Measurements from ENCODE around the gene OSBPL6. TPM values are rescaled to one million over a fixed set of nuclear protein-coding genes. Genes with fewer than 3 reads are reported as not detected.

OSBPL6 gene
- total and polyA plus RNA-seq, 3 experiments from 2014 or later, result 0.33 to 1.6 (median 1.2) TPM

DNA sequence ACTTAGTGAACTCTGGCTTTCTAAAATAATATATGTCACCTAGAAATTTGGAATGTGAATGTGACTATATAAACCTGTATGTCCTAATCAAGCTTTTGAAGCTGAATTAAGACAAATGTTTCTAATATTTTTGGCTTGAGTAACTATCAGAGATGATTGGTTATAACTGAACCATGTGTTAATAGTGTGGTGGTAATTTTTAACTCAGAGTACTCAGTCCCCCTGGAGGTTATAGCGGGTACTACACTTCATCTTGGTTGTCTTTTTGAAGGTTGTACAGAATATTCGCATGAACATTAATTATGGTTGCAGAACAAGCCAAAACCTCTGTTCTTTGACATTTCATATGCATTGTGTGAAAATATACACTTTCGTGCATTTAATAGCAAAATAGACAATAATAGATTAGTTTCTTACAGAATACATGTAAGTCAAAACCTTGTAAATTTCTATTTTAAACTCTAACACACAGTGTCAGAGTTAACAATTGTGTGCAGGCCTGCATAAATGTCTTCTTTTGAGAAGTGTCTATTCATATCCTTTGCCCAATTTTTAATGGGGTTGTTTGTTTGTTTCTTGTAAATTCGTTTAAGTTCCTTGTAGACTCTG is 86.0 kb downstream of the OSBPL6 start:
- Mint-ChIP-seq H3K9me3 (no peaks in the 10 kb centered on the region), H3K27ac (no peak overlapping the region), H3K36me3 (no peaks in the 10 kb centered on the region), H3K4me3 (no peak overlapping the region), H3K27me3 (peaks cover 9 to 29% of the 10 kb centered on the region in 2 donors), H3K4me1 (no peaks in the 10 kb centered on the region)
- DNase-seq, result peak; percentile 1 to 45 (median 7)
- Histone ChIP-seq H3K27me3 (ENCODE audit: insufficient read depth, low read length, poor library complexity, severe bottlenecking) (no peaks in the 10 kb centered on the region), H3K9me3 (ENCODE audit: low read length) (no peaks in the 10 kb centered on the region), H3K27ac (ENCODE audit: low read depth, low read length) (no peak overlapping the region), H3K4me3 (ENCODE audit: low read length) (no peak overlapping the region), H3K36me3 (ENCODE audit: insufficient read depth, low read length) (no peaks in the 10 kb centered on the region), H3K4me1 (ENCODE audit: insufficient read depth, low read length) (no peaks in the 10 kb centered on the region)
- ChIA-PET POLR2A (no interaction called here), CTCF (interaction anchor here (1.0 kb wide), 1 partner anchor 168 kb away, joined by 3 read pairs; the partner anchor contains the start of gene RBM45)

DNA sequence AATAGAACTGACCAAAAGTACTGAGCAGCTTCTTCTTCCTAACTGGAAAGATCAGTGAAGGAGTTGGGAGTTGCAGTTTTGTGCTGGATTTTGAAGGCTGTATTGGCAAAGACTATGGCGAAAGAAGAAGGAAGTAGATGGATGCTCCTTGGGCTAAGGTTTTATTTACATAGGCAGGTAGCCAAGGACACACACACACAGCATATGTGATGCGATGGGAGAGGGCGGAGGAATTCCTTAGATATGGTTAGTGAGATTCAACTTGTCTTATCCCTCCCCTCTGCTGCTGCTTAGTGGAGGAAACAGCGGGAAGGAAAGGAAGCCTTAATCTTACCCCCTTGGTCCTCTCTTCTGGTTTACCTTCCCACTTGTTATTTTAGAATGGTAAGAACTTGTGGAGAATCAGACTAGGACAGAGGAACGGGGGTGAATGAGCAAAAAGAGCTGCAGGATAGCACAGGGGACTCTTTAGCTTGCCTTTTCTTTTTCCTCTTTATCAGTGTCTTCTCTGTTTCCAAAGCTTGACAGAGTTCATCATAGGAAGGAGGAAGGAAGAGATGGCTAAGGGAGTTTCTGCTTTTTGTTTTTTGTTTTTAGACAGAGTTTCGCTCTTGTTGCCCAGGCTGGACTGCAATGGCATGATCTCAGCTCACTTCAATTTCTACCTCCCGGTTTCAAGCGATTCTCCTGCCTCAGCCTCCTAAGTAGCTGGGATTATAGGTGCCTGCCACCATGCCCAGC is 87.9 kb downstream of the OSBPL6 start:
- no peak overlapping the region for H3K27ac Mint-ChIP-seq
- POLR2A ChIA-PET, result no interaction called here

DNA sequence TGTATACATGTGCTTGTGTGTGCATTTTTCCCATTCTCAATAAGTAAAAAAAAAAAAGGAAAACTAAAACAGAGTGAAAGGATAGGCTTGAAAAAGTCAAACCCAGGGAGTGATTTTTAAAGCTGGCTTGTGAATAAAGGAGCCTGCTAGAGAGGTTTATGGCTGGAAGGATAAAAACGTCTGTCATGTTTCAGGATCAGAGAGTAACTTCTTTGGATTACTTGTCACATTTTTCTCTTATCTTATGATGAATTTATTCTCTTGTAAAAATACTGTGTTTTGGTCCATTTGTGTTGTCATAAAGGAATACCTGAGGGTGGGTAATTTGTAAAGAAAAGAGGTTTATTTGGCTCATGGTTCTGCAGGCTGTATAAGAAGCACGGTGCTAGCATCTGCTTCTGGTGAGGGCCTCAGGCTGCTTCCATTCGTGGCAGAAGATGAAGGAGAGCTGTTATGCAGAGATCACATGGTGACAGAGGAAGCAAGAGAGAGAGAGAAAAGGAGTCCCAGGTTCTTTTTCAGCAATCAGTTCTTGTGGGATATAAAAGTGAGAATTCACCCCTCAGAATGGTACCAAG is 89.1 kb downstream of the OSBPL6 start:
- Histone ChIP-seq H3K27ac (ENCODE audit: low read depth, low read length) (no peak overlapping the region), H3K4me3 (ENCODE audit: low read length) (no peak overlapping the region), H3K36me3 (ENCODE audit: insufficient read depth, low read length) (no peaks in the 10 kb centered on the region), H3K27me3 (ENCODE audit: insufficient read depth, low read length, poor library complexity, severe bottlenecking) (no peaks in the 10 kb centered on the region), H3K4me1 (ENCODE audit: insufficient read depth, low read length) (no peaks in the 10 kb centered on the region), H3K9me3 (ENCODE audit: low read length) (no peaks in the 10 kb centered on the region)
- no peak for DNase-seq
- Mint-ChIP-seq H3K27ac (no peak overlapping the region), H3K36me3 (peaks cover 0 to 2% (median 0%) of the 10 kb centered on the region in 3 donors), H3K4me3 (no peak overlapping the region), H3K27me3 (peaks cover 5 to 29% of the 10 kb centered on the region in 2 donors), H3K4me1 (no peaks in the 10 kb centered on the region), H3K9me3 (no peaks in the 10 kb centered on the region)
- ChIA-PET POLR2A (no interaction called here), CTCF (no interaction called here)

More for the DNA sequence above, 87.9 kb downstream of the OSBPL6 start:
- no peaks in the 10 kb centered on the region for H3K4me1 Mint-ChIP-seq
- H3K27me3 ChIP-seq (ENCODE audit: insufficient read depth, low read length, poor library complexity, severe bottlenecking), result no peaks in the 10 kb centered on the region
- peaks cover 9 to 28% of the 10 kb centered on the region in 2 donors for H3K27me3 Mint-ChIP-seq
- H3K4me3 ChIP-seq (ENCODE audit: low read length), result no peak overlapping the region
- no peak overlapping the region for H3K27ac ChIP-seq (ENCODE audit: low read depth, low read length)
- H3K9me3 ChIP-seq (ENCODE audit: low read length), result no peaks in the 10 kb centered on the region
- no peaks in the 10 kb centered on the region for H3K4me1 ChIP-seq (ENCODE audit: insufficient read depth, low read length)
- no peak for DNase-seq
- no peaks in the 10 kb centered on the region for H3K36me3 Mint-ChIP-seq
- no peaks in the 10 kb centered on the region for H3K36me3 ChIP-seq (ENCODE audit: insufficient read depth, low read length)
- CTCF ChIA-PET, result interaction anchor here (1.5 kb wide), 1 partner anchor 170 kb away, joined by 6 read pairs; the partner anchor contains the start of gene RBM45
- H3K9me3 Mint-ChIP-seq, result no peaks in the 10 kb centered on the region
- H3K4me3 Mint-ChIP-seq, result no peak overlapping the region

DNA sequence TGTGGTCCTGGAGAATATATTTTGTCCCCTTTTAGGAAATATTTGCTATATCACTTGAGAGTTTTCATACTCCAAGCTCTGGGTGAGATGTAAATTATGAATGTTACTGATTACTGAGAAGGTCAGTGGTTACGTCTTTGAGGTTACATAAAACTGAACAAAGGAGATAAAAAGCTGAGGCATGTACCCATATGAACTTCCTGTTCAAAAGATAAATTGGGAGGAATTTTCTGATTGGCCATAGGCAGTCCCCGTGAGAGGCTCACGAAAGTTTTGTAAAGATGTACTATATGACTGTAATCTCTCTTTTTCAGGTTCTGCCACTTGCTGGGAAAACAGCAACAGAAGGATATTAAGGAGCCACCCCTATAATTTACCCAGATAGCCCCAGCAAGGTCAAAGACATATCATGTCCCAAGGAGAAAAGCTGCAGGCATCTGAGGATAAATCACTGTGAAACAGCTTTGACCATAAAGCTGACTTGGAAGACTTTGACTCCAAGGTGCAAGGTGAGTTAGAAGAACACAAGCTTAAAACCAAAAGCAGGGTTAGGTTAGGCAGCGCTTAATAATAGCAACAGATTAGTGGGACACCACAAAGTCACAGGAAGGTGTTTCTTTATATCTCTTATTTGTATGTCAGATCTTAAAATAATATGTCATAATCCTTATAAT is 90.4 kb downstream of the OSBPL6 start:
- POLR2A ChIA-PET, result no interaction called here
- H3K27me3 Mint-ChIP-seq, result peaks cover 0 to 24% of the 10 kb centered on the region in 2 donors
- Histone ChIP-seq H3K27ac (ENCODE audit: low read depth, low read length) (no peak overlapping the region), H3K4me3 (ENCODE audit: low read length) (no peak overlapping the region), H3K27me3 (ENCODE audit: insufficient read depth, low read length, poor library complexity, severe bottlenecking) (no peaks in the 10 kb centered on the region), H3K4me1 (ENCODE audit: insufficient read depth, low read length) (no peaks in the 10 kb centered on the region), H3K9me3 (ENCODE audit: low read length) (no peaks in the 10 kb centered on the region), H3K36me3 (ENCODE audit: insufficient read depth, low read length) (no peaks in the 10 kb centered on the region)
- no peaks in the 10 kb centered on the region for H3K9me3 Mint-ChIP-seq
- no peak overlapping the region for H3K27ac Mint-ChIP-seq
- no peak for DNase-seq
- peaks cover 0 to 2% (median 0%) of the 10 kb centered on the region in 3 donors for H3K36me3 Mint-ChIP-seq
- CTCF ChIA-PET, result no interaction called here
- H3K4me1 Mint-ChIP-seq, result no peaks in the 10 kb centered on the region
- H3K4me3 Mint-ChIP-seq, result no peak overlapping the region

DNA sequence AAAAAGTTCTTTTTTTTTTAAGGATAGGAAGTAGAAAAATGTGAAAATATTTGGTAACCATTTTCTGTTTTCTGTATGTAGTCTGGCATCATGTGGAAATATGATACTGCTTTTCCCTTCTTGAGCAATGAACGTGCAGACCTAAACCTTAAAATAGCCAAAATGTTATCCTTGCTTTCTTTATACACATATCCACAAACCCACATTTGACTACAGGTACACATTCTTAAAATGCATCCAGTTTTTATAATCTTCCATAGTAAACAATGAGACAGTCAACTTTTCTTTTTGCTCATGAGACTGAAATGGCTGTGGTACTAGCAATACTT is 90.9 kb downstream of the OSBPL6 start:
- ChIA-PET CTCF (no interaction called here), POLR2A (no interaction called here)
- H3K4me3 Mint-ChIP-seq, result no peak overlapping the region
- H3K9me3 ChIP-seq (ENCODE audit: low read length), result no peaks in the 10 kb centered on the region
- H3K36me3 Mint-ChIP-seq, result peaks cover 0 to 2% (median 0%) of the 10 kb centered on the region in 3 donors
- no peak overlapping the region for H3K27ac Mint-ChIP-seq
- no peaks in the 10 kb centered on the region for H3K36me3 ChIP-seq (ENCODE audit: insufficient read depth, low read length)
- no peak for DNase-seq
- no peaks in the 10 kb centered on the region for H3K4me1 ChIP-seq (ENCODE audit: insufficient read depth, low read length)
- no peak overlapping the region for H3K4me3 ChIP-seq (ENCODE audit: low read length)
- H3K27ac ChIP-seq (ENCODE audit: low read depth, low read length), result no peak overlapping the region
- no peaks in the 10 kb centered on the region for H3K27me3 ChIP-seq (ENCODE audit: insufficient read depth, low read length, poor library complexity, severe bottlenecking)
- H3K27me3 Mint-ChIP-seq, result peaks cover 2 to 24% of the 10 kb centered on the region in 2 donors
- H3K4me1 Mint-ChIP-seq, result no peaks in the 10 kb centered on the region
- H3K9me3 Mint-ChIP-seq, result no peaks in the 10 kb centered on the region

DNA sequence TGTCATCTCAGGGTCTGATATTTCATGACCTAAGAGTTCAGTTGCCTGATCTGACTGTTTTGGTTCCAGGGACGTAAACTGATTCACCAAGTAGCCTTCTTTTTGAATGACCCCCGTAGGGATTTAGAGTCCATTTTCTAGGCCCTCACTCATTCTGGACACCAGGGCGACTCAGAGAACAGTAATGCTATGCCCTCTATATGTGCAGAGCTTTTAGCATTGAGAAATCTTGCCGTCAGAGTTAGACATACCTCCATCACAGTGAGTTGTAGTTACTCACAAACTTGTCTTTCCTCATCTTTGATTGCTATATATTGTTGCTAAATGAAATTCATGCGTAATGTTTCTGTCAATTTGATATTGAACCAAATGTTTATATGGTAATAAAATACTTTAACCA is 92.3 kb downstream of the OSBPL6 start:
- Histone ChIP-seq H3K9me3 (ENCODE audit: low read length) (no peaks in the 10 kb centered on the region), H3K4me1 (ENCODE audit: insufficient read depth, low read length) (no peaks in the 10 kb centered on the region), H3K36me3 (ENCODE audit: insufficient read depth, low read length) (no peaks in the 10 kb centered on the region), H3K27ac (ENCODE audit: low read depth, low read length) (no peak overlapping the region), H3K4me3 (ENCODE audit: low read length) (no peak overlapping the region), H3K27me3 (ENCODE audit: insufficient read depth, low read length, poor library complexity, severe bottlenecking) (no peaks in the 10 kb centered on the region)
- H3K36me3 Mint-ChIP-seq, result peaks cover 0 to 2% (median 0%) of the 10 kb centered on the region in 3 donors
- ChIA-PET CTCF (no interaction called here), POLR2A (no interaction called here)
- no peak overlapping the region for H3K4me3 Mint-ChIP-seq
- H3K27ac Mint-ChIP-seq, result no peak overlapping the region
- H3K9me3 Mint-ChIP-seq, result no peaks in the 10 kb centered on the region
- H3K4me1 Mint-ChIP-seq, result no peaks in the 10 kb centered on the region
- H3K27me3 Mint-ChIP-seq, result peaks cover 2 to 20% of the 10 kb centered on the region in 2 donors
- no peak for DNase-seq

DNA sequence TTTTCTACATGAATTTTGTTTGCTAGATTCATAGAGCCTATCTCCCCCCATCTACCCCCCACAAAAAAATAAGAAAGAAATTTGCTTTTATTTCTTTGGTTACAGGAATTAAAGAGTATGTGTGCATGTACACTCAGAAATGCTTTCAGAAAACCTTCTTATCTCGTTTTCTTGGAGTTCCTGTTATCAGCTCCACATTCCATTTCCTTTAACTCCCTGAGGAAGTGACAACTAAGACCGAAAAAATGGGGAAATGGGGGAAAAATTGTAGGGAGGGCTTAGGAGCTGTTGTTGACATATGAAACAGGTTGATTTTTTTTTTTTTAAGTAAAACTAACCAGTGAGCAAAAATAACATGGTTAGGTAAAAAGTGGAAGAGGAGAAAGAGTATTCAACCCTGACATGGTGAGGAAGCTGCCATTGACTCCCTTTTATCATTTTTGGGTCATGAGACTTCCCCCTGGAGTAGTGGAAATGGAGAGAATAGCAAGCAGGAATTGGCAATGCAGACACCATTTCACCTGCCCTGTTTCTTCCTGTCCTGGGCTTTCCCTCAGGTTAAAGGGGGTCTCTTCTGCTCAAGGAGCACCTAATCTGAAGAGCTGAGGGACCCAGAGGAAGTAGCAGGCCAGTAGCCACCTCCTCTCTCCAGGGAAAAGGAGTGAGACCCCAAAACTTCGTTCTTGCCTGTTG is 93.5 kb downstream of the OSBPL6 start:
- POLR2A ChIA-PET, result no interaction called here
- H3K4me3 ChIP-seq (ENCODE audit: low read length), result no peak overlapping the region
- Mint-ChIP-seq H3K36me3 (peaks cover 0 to 2% (median 0%) of the 10 kb centered on the region in 3 donors), H3K4me3 (no peak overlapping the region), H3K27ac (no peak overlapping the region), H3K9me3 (no peaks in the 10 kb centered on the region), H3K27me3 (peaks cover 2 to 24% of the 10 kb centered on the region in 2 donors), H3K4me1 (no peaks in the 10 kb centered on the region)
- H3K27me3 ChIP-seq (ENCODE audit: insufficient read depth, low read length, poor library complexity, severe bottlenecking), result no peaks in the 10 kb centered on the region
- no peak for DNase-seq
- CTCF ChIA-PET, result no interaction called here
- no peaks in the 10 kb centered on the region for H3K9me3 ChIP-seq (ENCODE audit: low read length)
- no peaks in the 10 kb centered on the region for H3K4me1 ChIP-seq (ENCODE audit: insufficient read depth, low read length)
- no peak overlapping the region for H3K27ac ChIP-seq (ENCODE audit: low read depth, low read length)
- H3K36me3 ChIP-seq (ENCODE audit: insufficient read depth, low read length), result no peaks in the 10 kb centered on the region
